HG03558 (cell line): ENCODE results near the gene LRRC25.

Source experiments
- ATAC-seq: cut with Tn5 transposase; IDR thresholded peaks from one replicate; pipeline ENCODE4 v1.9.1; 2021; ENCODE audit warnings: moderate number of reproducible peaks; ENCODE audit not compliant: unreplicated experiment; ENCODE audit errors: extremely low read depth

Gene LRRC25

DNA sequence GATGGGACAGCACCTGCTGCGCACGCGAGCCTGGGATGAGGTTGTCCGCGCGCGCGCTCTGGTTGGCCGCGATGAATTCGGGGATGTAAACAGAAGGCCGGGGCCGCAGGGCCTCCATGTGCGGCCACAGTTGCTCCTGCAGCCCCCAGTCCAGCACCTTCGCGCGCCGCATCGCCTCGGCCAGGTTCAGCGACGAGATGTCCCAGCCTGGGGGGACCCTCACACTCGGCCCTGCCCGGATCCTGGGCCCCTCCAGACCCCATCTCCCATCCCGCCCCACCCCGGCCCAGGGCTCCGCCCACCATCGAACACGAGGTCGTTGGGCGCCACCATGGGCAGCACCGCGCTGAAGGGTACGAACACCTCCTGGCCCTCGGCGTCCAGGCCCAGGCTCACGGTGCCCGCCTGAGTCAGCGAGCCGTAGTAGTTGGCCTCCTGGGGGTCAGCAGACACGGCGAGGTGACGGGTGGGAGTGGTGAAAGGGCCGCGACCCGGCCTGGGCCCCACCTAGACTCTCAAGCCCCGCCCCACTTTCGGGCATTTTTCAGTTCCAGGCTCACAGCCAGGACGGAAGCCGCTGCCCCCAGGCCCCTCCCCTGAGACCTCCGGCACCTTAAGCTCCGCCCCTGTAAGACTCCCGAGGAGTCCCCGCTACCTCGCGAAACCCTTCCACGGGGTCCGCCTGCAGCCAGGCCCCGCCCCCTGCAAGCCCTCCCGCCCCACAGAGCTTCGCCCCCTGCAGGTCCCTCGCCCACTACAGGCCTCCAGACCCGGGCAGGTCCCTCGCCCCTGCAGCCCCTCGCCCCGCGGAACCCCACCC lies 39.5 kb upstream of the LRRC25 start:
- ATAC-seq: no peak

DNA sequence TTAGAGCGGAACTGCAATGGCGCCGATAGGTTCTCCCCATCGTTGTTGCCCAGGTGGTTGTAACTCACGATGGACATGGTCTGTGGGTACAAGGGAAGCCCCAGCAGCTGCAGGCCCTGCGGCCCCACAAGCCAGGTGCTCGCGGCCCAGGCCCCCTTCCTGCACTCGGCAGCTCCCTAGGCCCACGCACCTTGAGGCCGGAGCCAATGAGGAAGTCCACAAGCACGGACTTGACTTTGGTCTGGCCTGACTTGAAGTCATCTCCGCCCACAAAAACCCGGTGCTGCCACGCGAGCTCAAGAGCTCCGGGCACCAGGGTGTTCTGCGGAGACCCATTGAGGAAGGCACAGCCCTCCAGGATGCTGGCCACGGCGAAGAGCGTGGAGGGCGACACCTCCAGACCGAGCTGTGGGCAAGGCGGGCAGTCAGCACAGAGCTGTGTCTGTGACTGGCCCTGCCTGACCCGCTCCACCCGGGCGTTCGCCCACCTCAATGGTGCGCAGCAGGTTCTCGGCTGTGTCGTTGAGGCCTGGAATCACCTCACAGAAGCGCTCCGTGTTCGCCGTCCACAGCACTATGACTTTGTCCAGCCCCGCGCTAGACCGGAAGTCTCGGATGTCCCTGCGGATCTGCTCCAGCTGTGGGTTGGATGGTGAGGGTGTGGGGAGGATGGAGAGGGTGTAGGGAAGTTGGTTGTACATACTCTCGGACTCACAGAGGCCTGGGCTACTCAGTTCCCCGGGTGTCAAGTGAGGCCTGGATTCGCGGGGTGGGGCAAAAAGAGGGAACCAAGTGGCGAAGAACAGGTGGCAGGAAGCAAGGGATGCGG lies 38.6 kb upstream of the LRRC25 start:
- ATAC-seq: no peak

DNA sequence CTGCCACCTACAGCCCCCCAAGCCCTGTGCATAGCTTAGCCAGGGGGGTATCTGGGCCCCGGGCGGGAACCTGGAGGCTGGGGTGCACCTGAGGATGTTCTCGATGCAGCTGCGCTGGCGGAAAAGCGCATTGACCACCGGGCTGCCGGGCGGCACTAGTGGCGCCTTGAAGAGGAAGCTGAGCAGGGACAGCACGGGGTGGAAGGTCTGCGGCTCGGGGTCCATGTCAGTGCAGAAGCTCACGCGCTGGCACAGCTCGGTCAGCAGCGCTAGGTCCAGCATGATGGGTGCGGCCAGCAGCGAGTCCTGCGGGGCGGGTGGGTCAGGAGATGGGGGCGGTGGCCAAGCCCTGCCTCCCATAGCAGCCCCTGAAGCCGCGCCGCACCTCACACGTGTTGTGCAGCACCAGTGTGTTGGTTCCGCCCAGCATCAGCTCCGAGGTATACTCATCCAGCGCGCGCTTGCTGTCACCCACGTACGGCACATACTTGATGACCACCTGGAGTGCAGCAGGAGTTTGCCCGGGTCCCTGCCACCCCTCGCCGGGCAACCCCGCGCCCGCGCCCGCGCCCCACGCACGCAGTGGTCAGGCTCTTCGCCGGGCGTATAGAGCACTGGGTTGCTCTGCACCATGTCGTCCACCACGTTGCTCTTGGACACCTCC lies 37.9 kb upstream of the LRRC25 start:
- no peak for ATAC-seq

DNA sequence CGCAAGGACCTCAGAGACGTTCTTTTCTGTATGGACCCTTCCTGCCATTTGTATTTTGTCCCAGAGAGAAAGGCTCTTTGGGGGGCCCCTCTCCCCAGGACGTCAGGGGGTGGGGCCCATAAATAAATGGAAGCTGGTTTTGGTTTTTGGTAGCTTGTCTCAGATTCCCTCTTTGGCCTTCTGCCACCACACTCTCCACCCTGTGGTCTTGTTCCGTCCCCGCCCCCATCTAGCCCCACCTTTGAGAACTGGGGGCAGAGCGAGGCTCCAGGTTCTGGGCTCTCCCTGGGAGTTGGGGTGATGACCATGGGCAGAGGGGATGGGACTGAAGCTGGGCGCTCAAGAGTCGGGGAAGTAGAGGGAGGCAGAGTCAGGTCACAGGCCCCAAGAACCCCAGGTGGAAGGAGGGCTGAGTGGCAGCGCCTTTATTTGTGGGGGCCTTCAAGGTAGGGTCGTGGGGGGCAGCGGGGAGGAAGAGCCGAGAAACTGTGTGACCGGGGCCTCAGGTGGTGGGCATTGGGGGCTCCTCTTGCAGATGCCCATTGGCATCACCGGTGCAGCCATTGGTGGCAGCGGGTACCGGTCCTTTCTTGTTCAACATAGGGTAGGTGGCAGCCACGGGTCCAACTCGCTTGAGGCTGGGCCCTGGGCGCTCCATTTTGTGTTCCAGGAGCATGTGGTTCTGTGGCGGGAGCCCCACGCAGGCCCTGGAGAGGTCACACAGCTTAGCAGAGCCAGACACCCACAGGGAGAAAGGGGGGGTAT lies 37.2 kb upstream of the LRRC25 start:
- no peak for ATAC-seq

DNA sequence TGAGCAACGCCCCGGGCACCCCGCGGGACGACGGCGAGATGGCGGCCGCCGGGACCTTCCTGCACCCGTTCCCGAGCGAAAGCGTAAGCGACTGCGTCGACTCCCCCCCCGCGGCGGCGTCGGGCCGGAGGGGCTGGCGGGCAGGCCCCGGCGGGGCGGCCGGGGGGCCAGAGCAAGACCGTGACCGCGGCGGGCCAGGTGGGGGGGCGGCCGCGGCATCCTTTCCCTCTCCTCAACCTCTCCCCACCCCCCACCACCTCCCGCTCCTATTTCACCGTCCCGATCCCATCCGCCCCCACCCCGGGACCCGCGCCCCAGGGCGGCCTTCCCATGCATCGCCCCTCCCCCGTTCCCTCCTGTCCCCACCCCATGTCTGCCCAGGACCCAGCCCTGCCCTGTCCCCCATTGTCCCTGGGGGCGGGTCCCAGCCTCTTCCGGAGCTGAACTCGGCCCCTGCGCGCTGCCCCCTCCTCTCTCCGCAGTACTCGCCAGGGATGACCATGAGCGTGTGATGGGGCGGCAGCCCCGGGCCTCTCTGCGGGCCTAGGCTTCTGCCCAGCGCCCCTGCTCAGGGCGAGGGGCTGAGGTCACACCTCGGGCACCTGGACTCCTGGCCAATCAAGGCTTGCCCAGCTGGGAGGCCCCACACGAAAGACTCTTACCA lies 36.4 kb upstream of the LRRC25 start:
- no peak for ATAC-seq

DNA sequence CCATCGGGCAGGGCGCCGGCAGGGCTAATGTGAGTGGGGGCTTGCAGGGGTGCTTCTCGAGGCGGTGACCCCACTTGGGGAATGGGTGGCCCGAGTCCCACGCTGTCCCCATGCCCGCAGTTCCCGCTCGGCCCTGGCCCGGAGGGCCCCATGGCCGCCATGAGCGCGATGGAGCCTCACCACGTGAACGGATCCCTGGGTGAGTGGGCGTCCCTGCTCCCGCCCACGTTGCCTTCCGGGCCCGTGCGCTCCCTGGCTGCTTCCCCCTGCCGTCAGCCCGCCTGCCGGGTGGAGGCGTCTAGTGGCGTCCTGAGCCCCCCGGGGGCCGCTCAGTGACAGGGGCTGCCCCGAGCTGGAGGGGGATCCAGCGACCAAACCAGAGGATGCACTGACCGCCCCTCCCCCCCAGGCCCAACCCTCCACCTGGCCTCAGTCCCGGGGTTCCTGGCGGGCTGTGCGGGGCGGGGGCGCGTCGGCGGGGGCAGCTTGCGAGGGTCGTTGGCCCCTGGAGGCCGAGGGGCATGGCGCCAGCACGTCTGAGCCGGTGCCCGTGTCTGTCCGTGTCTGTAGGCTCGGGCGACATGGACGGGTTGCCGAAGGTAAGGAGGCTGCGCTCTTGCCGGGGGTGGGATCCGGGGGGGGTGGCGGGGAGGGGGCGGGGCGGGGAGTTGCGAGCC lies 35.7 kb upstream of the LRRC25 start:
- no peak for ATAC-seq

DNA sequence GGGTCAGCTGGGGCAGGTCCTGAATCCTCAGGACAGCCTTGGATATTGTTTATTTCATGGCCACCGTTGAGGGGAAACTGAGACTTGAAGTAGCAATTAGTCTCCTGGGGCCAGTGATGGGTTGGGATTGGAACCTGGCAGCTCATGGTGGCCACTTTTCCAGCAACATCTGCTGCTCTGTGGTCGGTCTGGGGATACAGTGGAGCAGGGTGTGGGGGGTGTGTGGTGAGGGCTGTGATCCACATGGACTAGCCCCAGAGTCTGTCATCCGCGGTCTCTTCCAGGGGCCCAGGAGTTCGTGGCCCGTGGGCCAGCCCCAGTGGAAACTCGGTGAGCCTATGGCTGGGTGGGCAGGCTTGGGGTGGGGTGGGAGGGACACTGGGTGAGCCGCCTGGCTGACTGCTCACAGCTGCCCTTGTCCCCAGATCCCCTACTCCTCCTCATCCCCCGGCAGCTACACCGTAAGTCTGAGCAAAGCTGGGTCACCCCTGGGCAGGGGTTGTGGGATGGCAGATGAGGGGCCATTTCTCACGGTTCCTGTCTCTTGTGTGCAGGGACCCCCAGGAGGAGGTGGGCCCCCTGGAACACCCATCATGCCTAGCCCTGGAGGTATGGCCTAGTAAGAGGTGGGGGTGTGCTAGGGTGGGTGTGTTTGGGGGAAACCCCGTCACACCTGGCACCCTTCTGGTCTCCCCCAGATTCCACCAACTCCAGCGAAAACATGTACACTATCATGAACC lies 35.0 kb upstream of the LRRC25 start:
- ATAC-seq: no peak

DNA sequence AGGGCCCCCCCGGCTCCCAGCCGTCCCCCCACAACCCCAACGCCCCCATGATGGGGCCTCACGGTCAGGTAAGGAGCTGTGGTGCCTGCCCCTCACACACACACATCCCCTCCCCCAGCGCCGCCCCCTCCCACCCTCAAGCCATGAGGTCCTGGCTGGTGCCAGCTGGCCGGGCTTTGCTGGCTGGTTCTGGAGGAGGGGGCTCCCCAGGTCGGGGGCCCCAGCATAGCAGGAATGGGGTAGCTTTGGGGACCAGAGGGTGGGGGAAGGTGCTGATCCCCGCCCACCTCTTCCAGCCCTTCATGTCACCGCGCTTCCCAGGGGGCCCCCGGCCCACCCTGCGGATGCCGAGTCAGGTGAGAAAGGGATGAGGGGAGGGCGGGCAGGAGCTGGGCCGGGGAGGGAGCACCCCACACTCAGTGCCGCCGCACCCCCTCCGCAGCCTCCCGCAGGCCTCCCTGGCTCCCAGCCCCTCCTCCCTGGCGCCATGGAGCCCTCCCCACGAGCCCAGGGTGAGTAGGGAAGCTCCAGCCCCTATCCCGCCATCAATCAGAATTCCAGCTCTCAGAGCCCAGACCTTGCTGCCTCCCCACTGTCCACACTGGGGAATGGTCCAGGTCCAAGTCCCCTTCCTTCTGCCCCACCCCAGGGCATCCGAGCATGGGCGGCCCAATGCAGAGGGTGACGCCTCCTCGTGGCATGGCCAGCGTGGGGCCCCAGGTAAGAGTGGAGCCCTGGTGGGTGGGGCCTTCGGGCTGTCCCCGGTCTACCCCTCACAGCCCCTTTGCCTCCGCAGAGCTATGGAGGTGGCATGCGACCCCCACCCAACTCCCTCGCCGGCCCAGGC lies 34.2 kb upstream of the LRRC25 start:
- no peak for ATAC-seq

DNA sequence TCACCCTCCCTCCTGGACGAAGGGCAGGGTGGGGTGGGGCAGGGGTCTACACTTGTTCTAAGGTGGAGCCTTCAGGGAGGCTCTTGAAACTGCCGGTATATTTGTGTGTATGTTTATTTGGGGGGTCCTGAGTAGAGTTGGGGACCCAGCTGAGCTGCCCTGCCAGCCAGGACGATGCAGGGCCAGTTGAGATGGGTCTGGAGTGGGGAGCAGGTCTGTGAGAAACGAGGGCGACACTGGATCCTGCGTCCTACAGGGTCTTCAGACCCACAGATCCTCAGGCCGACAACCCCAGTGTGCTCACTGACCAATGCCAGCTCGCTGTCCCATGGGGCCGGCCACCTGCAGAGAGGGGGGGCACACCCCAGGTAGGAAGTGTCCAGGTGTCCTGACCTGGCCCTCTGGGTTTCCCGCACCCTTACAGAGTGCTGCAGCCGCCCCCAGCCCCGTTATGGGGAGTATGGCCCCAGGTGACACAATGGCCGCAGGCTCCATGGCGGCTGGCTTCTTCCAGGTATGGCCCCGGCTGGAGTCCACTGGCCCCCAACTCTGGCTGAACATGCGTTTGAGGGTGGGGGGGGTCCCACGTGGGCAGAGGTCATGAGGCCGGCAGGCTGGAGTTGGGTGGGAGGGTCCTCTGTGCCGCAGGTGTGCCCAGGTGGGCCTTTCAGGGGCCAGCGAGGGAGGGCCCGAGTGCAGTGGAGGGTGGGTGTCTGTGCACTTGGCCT lies 33.2 kb upstream of the LRRC25 start:
- no peak for ATAC-seq

DNA sequence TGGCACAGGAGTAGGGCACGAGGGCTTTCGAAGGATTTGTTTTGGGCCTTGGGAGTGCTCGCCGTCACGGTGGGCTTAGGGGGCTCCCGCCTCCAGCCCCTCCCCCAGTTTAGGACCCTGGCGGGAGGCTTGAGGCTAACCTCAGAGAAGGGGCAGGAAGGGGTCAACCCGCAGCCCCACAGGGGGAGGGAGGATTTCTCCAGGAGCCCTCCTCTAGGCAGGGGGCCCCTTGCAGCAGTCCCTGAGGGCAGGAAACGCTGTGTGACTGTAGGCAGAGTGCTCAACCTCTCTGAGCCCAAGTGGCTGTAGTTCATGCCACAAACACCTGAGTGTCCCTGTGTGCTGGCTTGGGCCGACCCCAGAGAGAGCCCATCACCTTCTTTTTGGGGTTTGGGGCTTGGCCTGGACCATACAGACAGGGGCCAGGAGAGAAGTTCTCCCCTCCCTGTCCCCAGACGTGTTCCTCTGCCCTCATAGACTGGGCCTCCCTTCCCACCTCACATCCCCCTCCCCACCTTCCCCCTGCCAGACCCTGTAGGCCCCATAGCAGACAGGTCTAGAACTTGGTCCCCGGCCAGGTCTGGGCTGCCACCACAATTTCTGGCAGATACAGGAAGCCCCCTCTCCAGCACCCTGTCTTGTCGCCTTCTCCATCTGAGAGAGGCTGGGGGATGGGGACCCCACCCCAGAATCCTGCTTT lies 32.4 kb upstream of the LRRC25 start:
- ATAC-seq: no peak

DNA sequence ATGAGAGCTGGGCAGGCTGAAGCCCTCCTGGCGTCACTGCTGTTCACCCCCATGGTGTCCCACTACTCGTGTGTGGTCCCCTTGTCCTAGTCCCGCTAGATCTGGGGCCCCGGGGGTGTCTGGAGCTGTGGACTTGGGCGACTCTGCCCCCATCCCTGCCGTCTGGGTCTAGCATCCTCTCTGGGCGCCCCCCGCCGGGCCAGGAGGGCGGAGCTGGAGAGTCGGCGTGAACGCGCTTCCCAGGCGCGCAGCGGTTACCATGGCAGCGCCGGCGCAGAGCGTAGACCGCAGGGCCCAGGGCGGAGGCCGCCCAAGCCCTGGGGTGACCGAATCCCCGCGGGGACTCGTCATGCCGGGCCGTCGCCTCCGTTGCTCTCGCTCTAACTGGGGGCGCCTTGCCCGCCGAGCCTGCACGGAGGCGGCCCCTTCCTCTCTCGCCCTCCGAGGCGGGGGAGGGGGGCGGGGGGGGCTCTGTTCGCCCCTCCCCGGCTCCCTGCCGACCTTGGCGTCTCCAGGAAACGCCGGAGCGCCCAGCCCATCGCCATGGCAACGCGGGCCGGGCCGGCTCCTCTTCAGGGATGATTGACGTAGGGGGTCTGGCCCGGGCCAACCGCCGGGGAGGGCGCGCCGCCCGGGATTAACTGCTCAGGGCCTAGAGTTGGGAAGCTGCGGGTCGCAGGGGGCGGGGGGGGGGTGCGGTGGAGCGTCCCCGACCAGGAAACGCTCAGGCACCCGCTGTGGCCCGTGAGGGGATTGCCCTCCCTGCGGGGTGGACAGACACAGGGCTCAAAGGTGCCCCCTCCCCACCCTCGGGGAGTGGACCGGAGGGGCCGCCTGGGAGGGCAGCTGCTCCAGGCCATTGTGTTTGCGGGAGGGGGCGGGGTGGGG lies 31.6 kb upstream of the LRRC25 start:
- ATAC-seq: no peak

DNA sequence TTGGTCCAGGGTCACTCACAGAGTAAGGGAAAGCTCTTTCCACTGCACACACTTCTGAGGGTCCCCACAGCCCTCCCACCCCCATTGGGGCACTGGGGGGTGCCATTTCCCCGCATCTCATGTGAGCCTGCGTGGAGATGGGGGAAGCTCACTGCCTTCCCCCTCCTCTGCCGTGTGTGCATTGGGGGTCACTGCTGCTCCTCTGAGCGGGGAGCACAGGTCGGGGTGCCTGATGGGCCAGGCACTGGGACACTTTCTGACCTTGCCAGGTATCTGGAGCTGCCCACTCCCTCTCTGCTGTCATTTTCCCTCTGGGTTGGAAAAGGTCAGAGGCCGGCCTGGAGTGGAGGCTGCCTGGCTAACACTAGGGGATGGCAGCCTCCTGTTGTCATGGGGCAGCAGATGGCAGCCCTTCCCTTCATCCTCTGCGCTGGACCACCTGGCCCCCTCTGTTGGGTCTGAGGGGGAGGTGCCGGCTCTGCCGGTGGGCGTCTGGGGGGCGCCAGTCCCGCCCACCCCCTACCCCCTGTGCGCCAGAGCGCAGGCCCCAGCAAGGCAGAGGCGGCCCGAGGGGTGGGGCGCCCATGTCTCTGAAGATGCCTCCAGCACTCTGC lies 30.9 kb upstream of the LRRC25 start:
- ATAC-seq: no peak

DNA sequence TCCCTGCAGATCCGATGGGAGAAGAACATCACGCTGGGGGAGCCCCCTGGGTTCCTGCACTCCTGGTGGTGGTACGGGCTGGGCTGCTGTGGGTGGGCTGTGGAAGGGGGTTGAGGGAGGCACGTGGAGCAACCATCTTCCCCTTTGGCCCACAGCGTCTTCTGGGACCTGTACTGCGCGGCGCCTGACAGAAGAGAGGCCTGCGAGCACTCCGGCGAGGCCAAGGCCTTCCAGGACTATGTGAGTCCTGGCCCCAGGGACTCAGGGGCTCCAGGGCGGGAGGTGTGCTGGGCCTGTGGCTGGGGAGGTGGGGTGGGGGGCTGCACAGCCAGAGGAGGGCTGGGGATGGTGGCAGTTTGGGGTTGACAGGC lies 30.3 kb upstream of the LRRC25 start:
- no peak for ATAC-seq

DNA sequence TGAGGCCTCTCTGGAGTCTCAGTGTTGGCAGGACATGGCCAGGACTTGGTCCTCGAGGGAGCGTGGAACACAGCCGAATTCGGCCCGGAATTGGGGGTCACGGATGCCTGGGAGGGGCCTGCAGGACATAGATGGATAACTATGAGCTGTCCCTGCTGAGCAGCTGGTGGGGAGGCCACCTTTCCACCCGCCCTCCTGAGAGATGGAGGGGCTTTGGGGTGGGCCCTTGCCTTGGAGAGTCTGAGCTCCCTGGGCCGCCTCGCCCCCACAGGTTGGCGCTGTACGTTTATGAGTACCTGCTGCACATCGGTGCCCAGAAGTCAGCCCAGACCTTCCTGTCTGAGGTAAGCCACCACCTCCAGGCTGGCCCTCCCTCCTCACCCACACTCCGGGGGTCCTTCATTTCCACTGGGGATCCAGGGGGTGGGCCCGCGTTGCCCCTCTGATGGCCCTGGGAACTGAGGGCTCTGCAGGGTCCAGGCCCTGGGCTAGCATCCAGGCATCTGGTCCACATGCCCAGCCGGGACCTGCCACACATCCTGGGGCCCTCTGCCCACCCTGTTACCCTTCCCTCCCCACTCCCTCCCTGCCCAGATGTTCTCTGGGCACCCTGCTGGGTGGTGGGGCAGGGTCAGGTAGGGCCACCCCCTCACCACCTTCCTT lies 29.8 kb upstream of the LRRC25 start:
- ATAC-seq: no peak

DNA sequence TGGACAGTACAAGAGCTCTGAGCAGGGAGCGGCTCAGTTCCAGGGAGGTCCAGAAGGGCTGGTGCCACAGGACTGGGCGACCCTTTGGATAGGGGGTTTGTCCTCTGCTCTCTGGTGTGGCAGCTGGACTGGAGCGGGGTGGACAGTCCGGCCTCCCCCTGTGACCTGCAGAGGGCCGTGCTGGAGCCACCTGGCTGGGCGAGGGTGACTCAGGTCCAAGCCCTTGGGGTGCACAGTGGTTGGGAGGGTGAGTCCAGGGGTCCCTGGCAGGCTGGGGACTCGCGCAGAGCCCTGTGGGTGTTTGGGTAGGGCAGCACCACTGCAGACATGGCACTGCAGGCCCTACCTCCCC lies 29.0 kb upstream of the LRRC25 start:
- no peak for ATAC-seq
